ENCODE data around the gene NRTN. TPM values are rescaled to one million over a fixed set of nuclear protein-coding genes. Genes with fewer than 3 reads are reported as not detected.

Gene NRTN
- total and polyA plus RNA-seq, 4 donors: 1.3 to 5.3 (median 3.5) TPM

GRCh38 chr19:5806905-5807304, 2.0 kb downstream of the NRTN start:
- no peak for TF ChIP-seq FOXA1 (IDR thresholded peaks at IDR 0.05)
- TF ChIP-seq YY1 (IDR thresholded peaks at IDR 0.05): no peak
- TF ChIP-seq NR2F2 (IDR thresholded peaks at IDR 0.05): no peak
- TF ChIP-seq CTCF (IDR thresholded peaks at IDR 0.05; ENCODE audit: low read depth, low read length, missing input control): no peak
- no peak for TF ChIP-seq TAF1 (conservative IDR thresholded peaks at IDR 0.05)
- no peak for TF ChIP-seq RXRA (IDR thresholded peaks at IDR 0.05)
- TF ChIP-seq ATF3 (IDR thresholded peaks at IDR 0.05): no peak
- no peak for TF ChIP-seq HNF4G (IDR thresholded peaks at IDR 0.05)
- no peak for TF ChIP-seq GABPA (IDR thresholded peaks at IDR 0.05 in 1 of 2, conservative IDR thresholded peaks at IDR 0.05 in 1 of 2)
- TF ChIP-seq REST (IDR thresholded peaks at IDR 0.05): no peak
- no peak for TF ChIP-seq MAX (IDR thresholded peaks at IDR 0.05)
- TF ChIP-seq EGR1 (IDR thresholded peaks at IDR 0.05; ENCODE audit: low read depth in 2 of 2): no peak
- no peak overlapping the region for H3K27ac ChIP-seq (ENCODE audit: low read depth in 1 of 2, low read length in 2 of 2)
- DNase-seq (ENCODE audit: low spot score): no peak
- H3K27me3 ChIP-seq (ENCODE audit: control insufficient read depth in 4 of 4, insufficient read depth in 4 of 4, low read length in 3 of 4): no peaks in the 10 kb centered on the region
- no peak overlapping the region for H3K9ac ChIP-seq (ENCODE audit: low read depth in 1 of 2, low read length in 2 of 2)
- no peak overlapping the region for H3K4me3 ChIP-seq (ENCODE audit: low read depth in 1 of 3, low read length in 3 of 3)
- WGBS: 95% methylated on average over 5 of the region's 5 CpGs
- peaks cover 11 to 22% (median 16%) of the 10 kb centered on the region in 4 donors for H3K4me1 ChIP-seq (ENCODE audit: control insufficient read depth in 4 of 4, insufficient read depth in 4 of 4, low read length in 3 of 4)
- no peaks in the 10 kb centered on the region for H3K9me3 ChIP-seq (ENCODE audit: control insufficient read depth in 4 of 4, low read length in 3 of 4)
- no peaks in the 10 kb centered on the region for H3K36me3 ChIP-seq (ENCODE audit: control insufficient read depth in 4 of 4, insufficient read depth in 3 of 4, low read depth in 1 of 4, low read length in 3 of 4)

GRCh38 chr19:5808120-5808816, 3.4 kb downstream of the NRTN start:
- 88% methylated on average over 21 of the region's 21 CpGs for WGBS
- no peak for TF ChIP-seq HNF4G (IDR thresholded peaks at IDR 0.05)
- no peak for TF ChIP-seq FOXA2 (IDR thresholded peaks at IDR 0.05)
- no peak for TF ChIP-seq GABPA (IDR thresholded peaks at IDR 0.05 in 1 of 2, conservative IDR thresholded peaks at IDR 0.05 in 1 of 2)
- no peak for TF ChIP-seq SP1 (IDR thresholded peaks at IDR 0.05)

More at GRCh38 chr19:5808120-5808816, 3.4 kb downstream of the NRTN start:
- DNase-seq (ENCODE audit: low spot score): no peak
- no peak overlapping the region for H3K27ac ChIP-seq (ENCODE audit: low read depth in 1 of 2, low read length in 2 of 2)
- peaks cover 11 to 19% (median 15%) of the 10 kb centered on the region in 4 donors for H3K4me1 ChIP-seq (ENCODE audit: control insufficient read depth in 4 of 4, insufficient read depth in 4 of 4, low read length in 3 of 4)
- H3K9me3 ChIP-seq (ENCODE audit: control insufficient read depth in 4 of 4, low read length in 3 of 4): no peaks in the 10 kb centered on the region
- no peak overlapping the region for H3K9ac ChIP-seq (ENCODE audit: low read depth in 1 of 2, low read length in 2 of 2)
- H3K4me3 ChIP-seq (ENCODE audit: low read depth in 1 of 3, low read length in 3 of 3): no peak overlapping the region
- peaks cover 0 to 1% (median 0%) of the 10 kb centered on the region in 4 donors for H3K36me3 ChIP-seq (ENCODE audit: control insufficient read depth in 4 of 4, insufficient read depth in 3 of 4, low read depth in 1 of 4, low read length in 3 of 4)
- H3K27me3 ChIP-seq (ENCODE audit: control insufficient read depth in 4 of 4, insufficient read depth in 4 of 4, low read length in 3 of 4): no peaks in the 10 kb centered on the region

All from liver (tissue), 9 donors.